GM23338 (cell line): ENCODE data around the gene CBFA2T3. TPM values are rescaled to one million over a fixed set of nuclear protein-coding genes. Genes with fewer than 3 reads are reported as not detected.

Experiments used
- ATAC-seq: fragments of 200-7000 bp; cut with Tn5 transposase; 3 replicates; pipeline ENCODE4 v1.9.1; 2020
- DNase-seq: peaks from one replicate; pipeline ENCODE4 v3.0.0-alpha.2; 2015; ENCODE audit warnings: low spot score
- H2AFZ ChIP-seq: fragments of 200-600 bp; sonication (generic); 2 replicates; pipeline ENCODE4 v1.8.0; 2016; ENCODE audit warnings: antibody characterized with exemption, mild to moderate bottlenecking, moderate library complexity
- H3F3A ChIP-seq: fragments of 200-600 bp; sonication (generic); replicated peaks from 2 replicates; pipeline ENCODE4 v1.8.0; 2017; ENCODE audit warnings: antibody characterized with exemption, mixed run types, low read depth
- H3K27ac ChIP-seq: fragments of 200-600 bp; sonication (generic); 2 replicates; pipeline ENCODE4 v1.6.1; 2016; ENCODE audit warnings: low read depth
- H3K27me3 ChIP-seq: fragments of 200-600 bp; sonication (generic); 2 replicates; pipeline ENCODE4 v1.8.0; 2016; ENCODE audit warnings: mild to moderate bottlenecking, mixed run types, moderate library complexity; ENCODE audit not compliant: insufficient read depth
- H3K36me3 ChIP-seq: fragments of 200-600 bp; sonication (generic); 2 replicates; pipeline ENCODE4 v1.8.0; 2016; ENCODE audit warnings: mild to moderate bottlenecking; ENCODE audit not compliant: insufficient read depth
- H3K4me1 ChIP-seq: fragments of 200-600 bp; sonication (generic); 2 replicates; pipeline ENCODE4 v1.8.0; 2016; ENCODE audit warnings: mild to moderate bottlenecking, moderate library complexity; ENCODE audit not compliant: insufficient read depth
- H3K4me2 ChIP-seq: fragments of 200-600 bp; sonication (generic); 2 replicates; pipeline ENCODE4 v1.7.1; 2017; ENCODE audit warnings: mixed run types
- H3K4me3 ChIP-seq: fragments of 200-600 bp; sonication (generic); 2 replicates; pipeline ENCODE4 v1.6.1; 2016; ENCODE audit warnings: mixed run types
- H3K79me2 ChIP-seq: fragments of 200-600 bp; sonication (generic); replicated peaks from 2 replicates; pipeline ENCODE4 v1.8.0; 2017; ENCODE audit warnings: mild to moderate bottlenecking; ENCODE audit not compliant: insufficient read depth
- H3K9me2 ChIP-seq: fragments of 200-600 bp; sonication (generic); 2 replicates; pipeline ENCODE4 v1.8.0; 2017; ENCODE audit not compliant: insufficient read depth
- H4K20me1 ChIP-seq: fragments of 200-600 bp; sonication (generic); replicated peaks from 2 replicates; pipeline ENCODE4 v1.8.0; 2017; ENCODE audit warnings: mild to moderate bottlenecking; ENCODE audit not compliant: insufficient read depth
- H3K27ac Mint-ChIP-seq: 2 replicates; pipeline ENCODE4 v1.8.0; 2020; ENCODE audit warnings: inconsistent platforms, mild to moderate bottlenecking, moderate library complexity, mixed read lengths
- H3K27me3 Mint-ChIP-seq: 3 replicates; pipeline ENCODE4 v1.8.0; 2022; ENCODE audit warnings: low read depth, mild to moderate bottlenecking, moderate library complexity, mixed read lengths, inconsistent platforms; ENCODE audit not compliant: insufficient read depth, poor library complexity
- H3K36me3 Mint-ChIP-seq: 3 replicates; pipeline ENCODE4 v1.8.0; 2021; ENCODE audit warnings: low read depth, mild to moderate bottlenecking, inconsistent platforms, moderate library complexity, mixed read lengths
- H3K4me1 Mint-ChIP-seq: 3 replicates; pipeline ENCODE4 v1.8.0; 2020; ENCODE audit warnings: mild to moderate bottlenecking, inconsistent platforms, mixed read lengths
- H3K4me3 Mint-ChIP-seq: 3 replicates; pipeline ENCODE4 v1.8.0; 2021; ENCODE audit warnings: moderate library complexity, mild to moderate bottlenecking, inconsistent platforms, mixed read lengths
- H3K9me3 Mint-ChIP-seq: 3 replicates; pipeline ENCODE4 v1.8.0; 2020; ENCODE audit warnings: moderate library complexity, mild to moderate bottlenecking, inconsistent platforms, mixed read lengths
- CREB1 ChIP-seq: fragments of 250-450 bp; sonication (Bioruptor Pico); IDR thresholded peaks from 2 replicates; pipeline ENCODE4 v1.5.0; 2020; ENCODE audit warnings: low read depth, mild to moderate bottlenecking, moderate library complexity
- JUNB ChIP-seq: IDR thresholded peaks from one replicate; pipeline ENCODE4 v1.6.1; 2016; ENCODE audit warnings: antibody characterized with exemption; ENCODE audit not compliant: unreplicated experiment
- STAT1 ChIP-seq: IDR thresholded peaks from one replicate; pipeline ENCODE4 v1.6.1; 2016; ENCODE audit warnings: antibody characterized with exemption; ENCODE audit not compliant: unreplicated experiment
- ZNF114 ChIP-seq: fragments of 250-450 bp; sonication (Bioruptor Pico); IDR thresholded peaks from 2 replicates; pipeline ENCODE4 v1.5.0; 2020; ENCODE audit warnings: mild to moderate bottlenecking, moderate library complexity
- ZNF331 ChIP-seq: fragments of 250-450 bp; sonication (Bioruptor Pico); IDR thresholded peaks from 2 replicates; pipeline ENCODE4 v1.5.0; 2020; ENCODE audit warnings: low read depth, mild to moderate bottlenecking, moderate library complexity
- ZNF462 ChIP-seq: fragments of 250-450 bp; sonication (Bioruptor Pico); IDR thresholded peaks from 2 replicates; pipeline ENCODE4 v1.5.0; 2020; ENCODE audit warnings: mild to moderate bottlenecking, moderate library complexity
- polyA plus RNA-seq: library from polyadenylated mRNA; unstranded; fragments of >200 nt; fragmentation: Nextera tagmentation; extraction: Ambion mirVana; gene quantifications from 2 replicates; pipeline ENCODE4 v1.2.1, GENCODE V29; 2016
- total RNA-seq: library from RNA; depleted of rRNA; stranded (reverse); fragments of >200 nt; shearing (Covaris generic); gene quantifications from 2 replicates; pipeline ENCODE4 v1.2.3, GENCODE V29; 2014

Gene CBFA2T3
- total and polyA plus RNA-seq, 2 experiments from 2014 or later, result 0.87 to 1.5 TPM

- Histone ChIP-seq H3F3A (no peaks in the 10 kb centered on the region), H3K4me1 (no peaks in the 10 kb centered on the region), H3K4me2 (no peak overlapping the region), H3K4me3 (no peak overlapping the region), H4K20me1 (no peaks in the 10 kb centered on the region), H2AFZ (no peak overlapping the region), H3K36me3 (no peaks in the 10 kb centered on the region), H3K27me3 (no peaks in the 10 kb centered on the region), H3K27ac (no peak overlapping the region), H3K79me2 (no peaks in the 10 kb centered on the region), H3K9me2 (no peaks in the 10 kb centered on the region)
- Mint-ChIP-seq H3K36me3 (peaks cover 3% of the 10 kb centered on the region; the same call in 1 of the 3 replicates), H3K4me3 (no peak overlapping the region), H3K9me3 (peaks cover 8% of the 10 kb centered on the region), H3K27ac (no peak overlapping the region), H3K4me1 (peaks cover 2% of the 10 kb centered on the region; the same call in 1 of the 3 replicates), H3K27me3 (peaks cover 16% of the 10 kb centered on the region)
- TF ChIP-seq ZNF114 (no peak), ZNF462 (CRISPR knock-in tag) (no peak), JUNB (no peak), STAT1 (no peak), CREB1 (no peak), ZNF331 (CRISPR knock-in tag) (no peak)
- ATAC-seq (no peak), DNase-seq (no peak)
Measured at GRCh38 chr16:88893127-88893968, 83.7 kb downstream of the CBFA2T3 start.
